ENCODE results near the gene MSRB1.

DNA sequence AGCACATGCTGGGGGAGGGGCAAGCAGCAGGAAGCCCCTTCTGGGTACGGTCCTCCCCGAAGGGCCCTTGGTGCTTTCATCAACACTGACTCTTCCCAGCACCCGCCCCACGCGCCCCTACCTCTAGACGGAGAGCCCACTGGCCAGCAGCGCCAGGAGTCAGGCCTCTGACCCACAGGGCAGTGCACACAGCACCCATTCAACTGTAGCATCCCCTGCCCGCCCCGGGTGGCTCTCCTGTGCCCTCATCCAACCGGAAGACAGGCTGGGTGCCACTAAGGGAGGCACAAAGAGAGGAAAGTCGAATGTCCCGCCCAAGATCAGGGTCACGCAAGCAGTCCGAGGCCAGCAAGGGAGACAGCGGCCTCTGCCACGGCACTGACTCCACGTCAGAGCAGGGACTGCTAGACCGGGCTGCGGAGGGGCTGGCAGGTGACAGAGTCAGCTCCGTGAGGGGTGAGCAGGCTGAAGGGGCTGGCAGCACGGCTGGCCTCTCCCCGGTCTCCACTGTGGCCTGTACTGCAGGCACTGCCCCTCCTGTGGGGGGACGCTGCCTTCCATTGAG lies 9.8 kb downstream of the MSRB1 start:
- TF ChIP-seq GATA1 (IDR thresholded peaks at IDR 0.05; ENCODE audit: low read depth, low read length) (no peak), POLR2A (IDR thresholded peaks at IDR 0.05; ENCODE audit: low read length) (no peak)

All from erythroblast (primary cell).